Prostate gland (tissue), 2 donors: ENCODE measurements around the gene HCK. TPM values are rescaled to one million over a fixed set of nuclear protein-coding genes. Genes with fewer than 3 reads are reported as not detected.

Source experiments
- DNase-seq: peaks from one replicate; pipeline ENCODE4 v3.0.0-alpha.2; 2019; ENCODE audit warnings: low spot score
- H3K27ac ChIP-seq, 2 donors: fragments of 200-600 bp; sonication (generic); 2 replicates each; pipeline ENCODE4 v1.5.1; 2017 to 2019
- H3K27me3 ChIP-seq: fragments of 200-600 bp; sonication (generic); replicated peaks from 2 replicates; pipeline ENCODE4 v1.5.1; 2019; ENCODE audit not compliant: insufficient read depth
- H3K36me3 ChIP-seq, 2 donors: fragments of 200-600 bp; sonication (generic); 1 replicate in 1 of 2; 2 replicates in 1 of 2; pipeline versions ENCODE4 v1.5.1 to v1.8.1; 2017 to 2019
- H3K4me1 ChIP-seq: fragments of 200-600 bp; sonication (generic); replicated peaks from 2 replicates; pipeline ENCODE4 v1.5.1; 2019
- H3K4me3 ChIP-seq, 2 donors: fragments of 200-600 bp; sonication (generic); 2 replicates each; pipeline ENCODE4 v1.5.1; 2017 to 2019
- H3K9me3 ChIP-seq: fragments of 200-600 bp; sonication (generic); 2 replicates; pipeline ENCODE4 v1.5.1; 2017
- POLR2A ChIP-seq: fragments of 450-650 bp; IDR thresholded peaks from one replicate; pipeline ENCODE4 v1.6.1; 2016; ENCODE audit warnings: antibody characterized with exemption, mild to moderate bottlenecking
- POLR2AphosphoS5 ChIP-seq: sonication (generic); formaldehyde crosslinking; IDR thresholded peaks from one replicate; pipeline ENCODE4 v1.6.1; 2017; ENCODE audit warnings: antibody characterized with exemption
- WGBS: methylation state at CpG from one replicate; pipeline ENCODE4 v1.1.5; 2018; 5-methylcytosine and 5-hydroxymethylcytosine counted together
- intact Hi-C: fragments of 100-400 bp; cut with DNase I; formaldehyde crosslinking; loops from one replicate; pipeline ENCODE4 v1.14.2; 2022
- total RNA-seq, 2 donors: library from RNA; depleted of rRNA; stranded (reverse); fragments of >200 nt; gene quantifications; one replicate each; pipeline ENCODE4 v1.1.0, GENCODE V29; 2016
- TF ChIP-seq, protein P1 (sequence below), 4 experiments: fragments of 200-600 bp in 2 of 4; fragments of 450-650 bp in 2 of 4; sonication (generic) in 2 of 4; IDR thresholded peaks; 1 replicate in 3 of 4; 2 replicates in 1 of 4; pipeline ENCODE4 v1.5.1; 2016 to 2019; ENCODE audit warnings: antibody characterized with exemption in 4 of 4, mild to moderate bottlenecking in 2 of 4, moderate library complexity in 2 of 4

Gene HCK
- total RNA-seq, 2 donors from 2014 or later, result 3.1 to 6.0 TPM

DNA sequence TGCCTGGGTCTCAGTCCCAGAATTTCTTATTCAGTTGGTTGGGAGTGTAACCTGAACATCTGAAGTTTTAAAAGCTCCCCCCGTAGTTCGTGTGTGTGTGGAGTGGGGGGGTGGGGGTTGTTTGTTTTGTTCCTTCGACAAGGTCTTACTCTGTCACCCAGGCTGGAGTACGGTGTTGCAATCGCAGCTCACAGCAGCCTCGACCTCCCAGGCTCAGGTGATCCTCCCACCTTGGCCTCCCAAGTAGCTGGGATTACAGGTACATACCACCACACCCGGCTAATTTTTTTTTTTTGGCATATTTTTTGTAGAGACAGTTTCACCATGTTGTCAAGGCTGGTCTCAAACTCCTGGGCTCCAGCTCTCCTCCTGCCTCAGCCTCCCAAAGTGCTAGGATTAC lies 38.7 kb upstream of the HCK start:
- no peaks in the 10 kb centered on the region for H3K9me3 ChIP-seq
- H3K27me3 ChIP-seq, result no peaks in the 10 kb centered on the region
- no peak for TF ChIP-seq POLR2AphosphoS5
- TF ChIP-seq, protein P1, sequence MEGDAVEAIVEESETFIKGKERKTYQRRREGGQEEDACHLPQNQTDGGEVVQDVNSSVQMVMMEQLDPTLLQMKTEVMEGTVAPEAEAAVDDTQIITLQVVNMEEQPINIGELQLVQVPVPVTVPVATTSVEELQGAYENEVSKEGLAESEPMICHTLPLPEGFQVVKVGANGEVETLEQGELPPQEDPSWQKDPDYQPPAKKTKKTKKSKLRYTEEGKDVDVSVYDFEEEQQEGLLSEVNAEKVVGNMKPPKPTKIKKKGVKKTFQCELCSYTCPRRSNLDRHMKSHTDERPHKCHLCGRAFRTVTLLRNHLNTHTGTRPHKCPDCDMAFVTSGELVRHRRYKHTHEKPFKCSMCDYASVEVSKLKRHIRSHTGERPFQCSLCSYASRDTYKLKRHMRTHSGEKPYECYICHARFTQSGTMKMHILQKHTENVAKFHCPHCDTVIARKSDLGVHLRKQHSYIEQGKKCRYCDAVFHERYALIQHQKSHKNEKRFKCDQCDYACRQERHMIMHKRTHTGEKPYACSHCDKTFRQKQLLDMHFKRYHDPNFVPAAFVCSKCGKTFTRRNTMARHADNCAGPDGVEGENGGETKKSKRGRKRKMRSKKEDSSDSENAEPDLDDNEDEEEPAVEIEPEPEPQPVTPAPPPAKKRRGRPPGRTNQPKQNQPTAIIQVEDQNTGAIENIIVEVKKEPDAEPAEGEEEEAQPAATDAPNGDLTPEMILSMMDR (IDR thresholded peaks at IDR 0.05), result no peak
- TF ChIP-seq POLR2A, result no peak
- WGBS, result 68% methylated on average over 7 of the region's 7 CpGs
- no peak overlapping the region for H3K27ac ChIP-seq
- no peak for DNase-seq
- intact Hi-C loops, result no loop called here
- no peaks in the 10 kb centered on the region for H3K4me1 ChIP-seq
- no peak overlapping the region for H3K4me3 ChIP-seq
- H3K36me3 ChIP-seq, result no peaks in the 10 kb centered on the region

DNA sequence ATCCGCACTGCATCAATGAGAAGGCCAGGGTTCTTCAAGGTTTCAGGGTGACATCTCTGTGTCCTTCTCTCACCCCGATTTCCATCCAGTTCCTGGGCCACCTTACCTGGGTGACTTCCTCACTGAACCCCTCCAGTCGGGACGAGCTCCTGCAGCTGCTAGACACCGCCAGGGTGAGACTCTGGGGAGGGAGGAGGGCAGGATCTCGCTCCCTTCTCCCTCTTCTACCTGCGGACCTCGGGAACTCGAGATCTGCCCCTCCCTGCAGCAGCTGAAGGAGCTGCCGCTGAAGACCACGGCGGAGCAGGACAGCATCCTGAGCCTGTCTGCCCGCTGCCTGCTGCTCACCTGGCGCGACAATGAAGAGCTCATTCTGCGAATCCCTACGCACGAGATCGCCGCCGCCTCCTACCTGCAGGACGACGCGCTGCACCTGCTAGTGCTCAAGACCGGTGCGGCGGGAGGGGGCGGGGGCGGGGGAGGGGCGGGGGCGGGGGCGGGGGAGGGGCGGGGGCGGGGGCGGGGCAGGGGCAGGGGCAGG lies 34.3 kb upstream of the HCK start:
- Histone ChIP-seq H3K36me3 (no peaks in the 10 kb centered on the region), H3K9me3 (no peaks in the 10 kb centered on the region), H3K4me1 (no peaks in the 10 kb centered on the region), H3K27ac (no peak overlapping the region), H3K27me3 (no peaks in the 10 kb centered on the region), H3K4me3 (no peak overlapping the region)
- peak; percentile 60 for DNase-seq
- intact Hi-C loops, result no loop called here
- WGBS, result 16% methylated on average over 19 of the region's 35 CpGs
- no peak for TF ChIP-seq POLR2AphosphoS5
- TF ChIP-seq, protein P1 (IDR thresholded peaks at IDR 0.05), result peak in 3 of 4 experiments; percentile 30 to 37 (median 36)

- peak; percentile 36 for DNase-seq
- Histone ChIP-seq H3K4me1 (no peaks in the 10 kb centered on the region), H3K27ac (no peak overlapping the region), H3K9me3 (no peaks in the 10 kb centered on the region), H3K4me3 (peak overlapping the region; percentile 38 to 44), H3K27me3 (no peaks in the 10 kb centered on the region), H3K36me3 (no peaks in the 10 kb centered on the region)
- intact Hi-C loops, result no loop called here
- TF ChIP-seq, protein P1 (IDR thresholded peaks at IDR 0.05), result no peak
- no peak for TF ChIP-seq POLR2AphosphoS5
- TF ChIP-seq POLR2A, result no peak
- WGBS, result under 1% methylated on average over 39 of the region's 67 CpGs
Observed at GRCh38 chr20:32018269-32019155, 33.5 kb upstream of the HCK start.

DNA sequence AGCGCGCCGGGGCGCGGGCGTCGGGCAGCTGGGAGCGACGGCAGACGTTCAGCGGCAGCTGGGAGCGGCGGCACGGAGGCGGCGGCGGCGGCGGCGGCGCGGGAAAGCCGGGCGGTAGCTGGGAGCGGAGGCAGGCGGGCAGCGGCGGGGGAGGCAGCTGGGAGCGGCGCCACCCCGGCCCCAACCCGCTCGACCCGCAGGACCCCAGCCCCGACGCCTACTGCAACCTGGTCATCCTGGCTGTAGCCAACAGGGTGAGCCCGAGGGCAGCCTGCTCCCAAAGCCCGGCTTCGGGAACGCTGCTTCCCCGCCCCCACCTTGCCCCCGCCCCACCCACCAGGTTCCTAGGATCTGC lies 32.9 kb upstream of the HCK start:
- 2% methylated on average over 8 of the region's 42 CpGs for WGBS
- no peak for TF ChIP-seq POLR2A
- TF ChIP-seq POLR2AphosphoS5, result no peak
- TF ChIP-seq, protein P1 (IDR thresholded peaks at IDR 0.05), result no peak
- Histone ChIP-seq H3K27ac (no peak overlapping the region), H3K4me3 (peak overlapping the region; percentile 38 to 44), H3K4me1 (no peaks in the 10 kb centered on the region), H3K27me3 (no peaks in the 10 kb centered on the region), H3K36me3 (no peaks in the 10 kb centered on the region), H3K9me3 (no peaks in the 10 kb centered on the region)
- DNase-seq, result no peak
- intact Hi-C loops, result no loop called here
